GM12878 (cell line): ENCODE measurements around the gene POU6F2. TPM values are rescaled to one million over a fixed set of nuclear protein-coding genes. Genes with fewer than 3 reads are reported as not detected.
A peak's percentile ranks its signal among the peaks of the same experiment; 100 is the strongest.

Source experiments
- ATAC-seq: fragments of 200-7000 bp; cut with Tn5 transposase; 3 replicates; pipeline ENCODE4 v1.9.1; 2020; ENCODE audit warnings: mild to moderate bottlenecking, moderate library complexity
- BruUV-seq: library from RNA; stranded (reverse); fragments of 400-500 nt; replicated peaks from 2 replicates; lab custom pipeline; 2021; lab: Mats Ljungman, UMichigan
- CTCF ChIA-PET: fragments of 300-600 bp; sonication (Branson Sonifier 250); formaldehyde crosslinking; extraction: SDS; loops from one replicate; lab custom pipeline; 2021; ENCODE audit warnings: inconsistent platforms; lab: Yijun Ruan, JAX
- POLR2A ChIA-PET: fragments of 350-600 bp; formaldehyde crosslinking; extraction: SDS; loops from one replicate; lab custom pipeline; 2021; ENCODE audit warnings: inconsistent platforms; lab: Charles Lee
- RAD21 ChIA-PET: fragments of 300-600 bp; sonication (Branson Sonifier 250); formaldehyde crosslinking; loops from one replicate; lab custom pipeline; 2023; ENCODE audit warnings: antibody characterized with exemption; ENCODE audit not compliant: unreplicated experiment; lab: Charles Lee
- SMC1A ChIA-PET: fragments of 300-600 bp; sonication (Branson Sonifier 250); formaldehyde crosslinking; loops from one replicate; lab custom pipeline; 2023; ENCODE audit not compliant: unreplicated experiment, uncharacterized antibody; lab: Charles Lee
- DNase-seq: peaks from one replicate; pipeline ENCODE4 v3.0.0-alpha.2; 2011; ENCODE audit warnings: low read depth, low spot score
- FAIRE-seq: peaks from 3 replicates; lab custom pipeline; 2011; peaks lifted over from hg19 to GRCh38; lab: Jason Lieb, UNC
- H2AFZ ChIP-seq: 2 replicates; pipeline ENCODE4 v1.6.0; 2011; ENCODE audit warnings: low read depth, low read length, control low read depth; ENCODE audit not compliant: control insufficient read depth
- H3K27ac ChIP-seq: 2 replicates; pipeline ENCODE4 v1.5.1; 2011; ENCODE audit warnings: control low read depth; ENCODE audit not compliant: control insufficient read depth, insufficient read depth
- H3K27me3 ChIP-seq, 2 experiments: replicated peaks in 1 of 2; 2 replicates each; pipeline versions ENCODE4 v1.6.0 to v1.6.1; 2011; ENCODE audit warnings: low read length in 1 of 2; ENCODE audit not compliant: control insufficient read depth in 2 of 2, insufficient read depth in 2 of 2
- H3K36me3 ChIP-seq, 2 experiments: 2 replicates each; pipeline ENCODE4 v1.5.1; 2011; ENCODE audit warnings: low read length in 1 of 2; ENCODE audit not compliant: control insufficient read depth in 2 of 2, insufficient read depth in 2 of 2
- H3K4me1 ChIP-seq: 2 replicates; pipeline ENCODE4 v1.6.1; 2011; ENCODE audit warnings: mild to moderate bottlenecking, low read length, moderate library complexity, mixed read lengths; ENCODE audit not compliant: control insufficient read depth, insufficient read depth
- H3K4me2 ChIP-seq: 2 replicates; pipeline ENCODE4 v1.6.0; 2011; ENCODE audit warnings: control low read depth; ENCODE audit not compliant: control insufficient read depth, insufficient read depth
- H3K4me3 ChIP-seq: fragments of 200-600 bp; sonication (generic); 2 replicates; pipeline ENCODE4 v1.5.1; 2016
- H3K79me2 ChIP-seq: 2 replicates; pipeline ENCODE4 v1.6.0; 2011; ENCODE audit warnings: low read length; ENCODE audit not compliant: control insufficient read depth, insufficient read depth
- H3K9ac ChIP-seq: 2 replicates; pipeline ENCODE4 v1.8.0; 2011; ENCODE audit warnings: low read length, control low read depth, mixed read lengths; ENCODE audit not compliant: control insufficient read depth, insufficient read depth
- H3K9me3 ChIP-seq: replicated peaks from 3 replicates; pipeline ENCODE4 v1.5.1; 2011; ENCODE audit warnings: mild to moderate bottlenecking, low read length; ENCODE audit not compliant: control insufficient read depth, insufficient read depth
- H4K20me1 ChIP-seq: 2 replicates; pipeline ENCODE4 v1.6.0; 2011; ENCODE audit not compliant: control insufficient read depth, insufficient read depth
- CBX3 ChIP-seq: fragments of 200-600 bp; sonication (generic); IDR thresholded peaks from 2 replicates; pipeline ENCODE4 v1.6.1; 2016; ENCODE audit warnings: low read depth, borderline replicate concordance
- CREB1 ChIP-seq: IDR thresholded peaks from 2 replicates; pipeline ENCODE4 v1.6.1; 2012; ENCODE audit warnings: low read depth, mild to moderate bottlenecking, inconsistent platforms
- FOS ChIP-seq: IDR thresholded peaks from 3 replicates; pipeline ENCODE4 v1.6.1; 2011; ENCODE audit warnings: borderline replicate concordance; ENCODE audit not compliant: insufficient read length; ENCODE audit errors: extremely low read depth
- MEF2A ChIP-seq: IDR thresholded peaks from 2 replicates; pipeline ENCODE4 v1.6.1; 2011; ENCODE audit warnings: low read depth, mild to moderate bottlenecking, low read length, moderate library complexity; ENCODE audit not compliant: insufficient read depth
- NR2F1 ChIP-seq: fragments of 450-650 bp; conservative IDR thresholded peaks from 2 replicates; pipeline ENCODE4 v1.6.1; 2017; ENCODE audit warnings: mild to moderate bottlenecking
- SPI1 ChIP-seq: IDR thresholded peaks from 2 replicates; pipeline ENCODE4 v1.6.1; 2011; ENCODE audit warnings: low read depth, mild to moderate bottlenecking, low read length, moderate library complexity, borderline replicate concordance; ENCODE audit not compliant: insufficient read depth
- SUPT20H ChIP-seq: IDR thresholded peaks from 2 replicates; pipeline ENCODE4 v1.6.1; 2011; ENCODE audit warnings: low read depth, mild to moderate bottlenecking, low read length, moderate library complexity, borderline replicate concordance; ENCODE audit not compliant: control insufficient read depth
- WGBS: methylation state at CpG from one replicate; pipeline ENCODE4 v1.1.6; 2016; ENCODE audit warnings: low lambda C conversion rate; ENCODE audit not compliant: insufficient replicate concordance, insufficient coverage; ENCODE audit errors: missing lambda C conversion rate; 5-methylcytosine and 5-hydroxymethylcytosine counted together
- in situ Hi-C: fragments of 300-500 bp; cut with MboI; formaldehyde crosslinking; loops from 9 replicates; pipeline ENCODE4 v1.14.3; 2018; ENCODE audit warnings: mixed read lengths
- intact Hi-C: fragments of 100-400 bp; cut with micrococcal nuclease; formaldehyde crosslinking; loops from one replicate; pipeline ENCODE4 v1.14.2; 2022; ENCODE audit not compliant: unreplicated experiment
- polyA plus RNA-seq, 11 experiments: library from polyadenylated mRNA; depleted of rRNA in 4 of 11; unstranded in 6 of 11; stranded (reverse) in 5 of 11; fragments of >200 nt; fragmentation: Nextera tagmentation in 4 of 11; fragmentation: Illumina TruSeq in 1 of 11; extraction: Ambion mirVana in 4 of 11; extraction: Trizol in 1 of 11; gene quantifications; 1 replicate in 1 of 11; 2 replicates in 10 of 11; pipeline versions ENCODE4 v1.2.1 to v1.2.3, GENCODE V29; 2011 to 2016; ENCODE audit warnings: inconsistent platforms in 2 of 11, missing spikeins in 2 of 11, low read depth in 1 of 11
- total RNA-seq, 4 experiments: library from RNA; depleted of rRNA in 3 of 4; stranded (reverse); fragments of >200 nt in 3 of 4; fragmentation: Illumina TruSeq in 1 of 4; extraction: Trizol in 1 of 4; gene quantifications; 2 replicates each; pipeline versions ENCODE4 v1.2.1 to v1.2.3, GENCODE V29; 2013 to 2021

Gene POU6F2
- total and polyA plus RNA-seq, 10 of the 15 experiments (the other 5 are each of a cell fraction or from before 2014, with no cell fraction given) = 0.10 TPM; not detected in 9

- no peak for DNase-seq
- Histone ChIP-seq H3K9me3 (no peaks in the 10 kb centered on the region), H3K4me2 (no peak overlapping the region), H3K27me3 (no peaks in the 10 kb centered on the region; a peak in 1 of 4 replicates), H3K79me2 (no peaks in the 10 kb centered on the region), H4K20me1 (no peaks in the 10 kb centered on the region), H3K27ac (no peak overlapping the region), H2AFZ (no peak overlapping the region), H3K4me1 (no peaks in the 10 kb centered on the region), H3K36me3 (no peaks in the 10 kb centered on the region), H3K4me3 (no peak overlapping the region), H3K9ac (no peak overlapping the region)
- in situ Hi-C loops (no loop called here), intact Hi-C loops (no loop called here)
- BruUV-seq = no TSS peak
- ChIA-PET CTCF (no interaction called here), POLR2A (interaction anchor here (0.7 kb wide), 1 partner anchor 50 kb away, joined by 3 read pairs; no protein-coding TSS in a partner anchor), RAD21 (no interaction called here), SMC1A (interaction anchor here (0.6 to 1.5 kb wide), 3 partner anchors 10 to 499 kb away, joined by 3 to 6 read pairs (median 3); no protein-coding TSS in a partner anchor)
- FAIRE-seq = no peak
- WGBS = 35% methylated on average over 3 of the region's 3 CpGs
- TF ChIP-seq CREB1 (no peak), NR2F1 (0 out of 2 replicates have a peak, but pooled peaks have one; percentile 24)
- ATAC-seq = no peak
Measured at GRCh38 chr7:39342763-39343162, 365.1 kb downstream of the POU6F2 start.

DNA sequence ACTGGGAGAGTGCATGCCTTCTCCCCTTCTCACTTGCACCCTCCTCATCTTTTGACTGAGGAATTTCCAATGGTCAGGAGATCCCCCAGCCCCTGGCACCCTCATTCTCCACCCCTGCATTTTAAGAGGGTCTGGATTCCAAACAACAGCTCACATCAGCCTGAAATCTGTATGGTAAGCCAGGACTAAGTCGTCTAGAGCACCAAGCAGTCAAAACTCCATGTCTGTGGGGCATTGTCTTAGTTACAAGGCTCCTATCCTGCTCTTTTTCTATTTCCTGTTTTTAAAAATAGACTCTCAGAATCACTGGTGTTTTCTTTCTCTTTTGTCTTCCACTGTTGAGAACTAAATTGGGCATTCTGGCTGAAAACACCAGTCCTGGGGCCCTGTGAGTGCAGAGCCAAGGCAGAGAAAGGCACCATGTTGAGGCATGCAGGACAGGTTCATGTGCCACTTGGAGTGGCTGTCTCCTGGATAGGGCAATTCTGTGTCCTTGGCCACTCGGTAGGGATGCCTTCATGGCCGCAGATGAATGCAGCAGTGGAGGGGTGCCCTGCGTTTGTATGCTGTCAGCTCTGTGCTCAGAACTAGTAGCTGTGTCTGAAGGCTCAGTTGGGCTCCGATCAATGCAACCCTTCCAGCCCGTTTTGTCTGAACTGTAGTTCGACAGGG is 371.9 kb downstream of the POU6F2 start:
- in situ Hi-C loops = no loop called here
- CTCF ChIA-PET = interaction anchor here (0.6 to 1.4 kb wide), 4 partner anchors 9 to 28 kb away, joined by 3 to 4 read pairs (median 3); no protein-coding TSS in a partner anchor

More for the DNA sequence above, 371.9 kb downstream of the POU6F2 start:
- Histone ChIP-seq H3K36me3 (no peaks in the 10 kb centered on the region), H3K4me3 (no peak overlapping the region), H2AFZ (peak overlapping the region; percentile 43; the same call in 1 of the 2 replicates), H4K20me1 (no peaks in the 10 kb centered on the region; the same call in 1 of the 2 replicates), H3K79me2 (no peaks in the 10 kb centered on the region), H3K4me1 (no peaks in the 10 kb centered on the region), H3K9me3 (no peaks in the 10 kb centered on the region), H3K4me2 (no peak overlapping the region; the same call in 1 of the 2 replicates), H3K27me3 (no peaks in the 10 kb centered on the region; a peak in 1 of 4 replicates), H3K9ac (no peak overlapping the region), H3K27ac (no peak overlapping the region)
- ChIA-PET RAD21 (interaction anchor here (0.8 to 1.2 kb wide), 2 partner anchors 12 to 16 kb away, joined by 3 read pairs; no protein-coding TSS in a partner anchor), SMC1A (interaction anchor here (1.0 to 1.3 kb wide), 3 partner anchors 10 to 17 kb away, joined by 3 to 4 read pairs (median 3); no protein-coding TSS in a partner anchor), POLR2A (interaction anchor here (0.6 to 0.8 kb wide), 2 partner anchors 14 to 18 kb away, joined by 4 read pairs; no protein-coding TSS in a partner anchor)
- BruUV-seq = no TSS peak
- FAIRE-seq = no peak
- peak; percentile 69 for ATAC-seq
- no peak for DNase-seq
- WGBS = 38% methylated on average over 7 of the region's 7 CpGs
- TF ChIP-seq SPI1 (0 out of 2 replicates have a peak, but pooled peaks have one; percentile 7), CBX3 (no peak), MEF2A (0 out of 2 replicates have a peak, but pooled peaks have one; percentile 9), SUPT20H (no peak), FOS (no peak)
- intact Hi-C loops = no loop called here
